BLaER1 treated with 17β-estradiol and CSF1 and Interleukin-3, amounts not matched to agents 10 nM and 100 nM (cell line): ENCODE data around the gene C6orf62.
A peak's percentile ranks its signal among the peaks of the same experiment; 100 is the strongest.
"Not testable (repeated sequence)": the region's sequence is repeated elsewhere in the genome, so short reads cannot be mapped to it uniquely, and the experiment has no call there.

Experiments used
- H3K27ac ChIP-seq, 11 experiments: shearing (Covaris generic); formaldehyde crosslinking; 2 replicates each; pipeline ENCODE4 v1.8.1; 2022
- H3K27me3 ChIP-seq, 11 experiments: shearing (Covaris generic); formaldehyde crosslinking; 2 replicates each; pipeline ENCODE4 v1.8.1; 2022
- H3K36me3 ChIP-seq, 11 experiments: shearing (Covaris generic); formaldehyde crosslinking; 2 replicates each; pipeline ENCODE4 v1.8.1; 2022
- H3K4me1 ChIP-seq, 10 experiments: shearing (Covaris generic); formaldehyde crosslinking; 2 replicates each; pipeline ENCODE4 v1.8.1; 2022
- H3K4me2 ChIP-seq, 11 experiments: shearing (Covaris generic); formaldehyde crosslinking; 2 replicates each; pipeline ENCODE4 v1.8.1; 2022
- H3K4me3 ChIP-seq, 10 experiments: shearing (Covaris generic); formaldehyde crosslinking; 2 replicates each; pipeline ENCODE4 v1.8.1; 2022
- H3K9ac ChIP-seq, 11 experiments: shearing (Covaris generic); formaldehyde crosslinking; 2 replicates each; pipeline ENCODE4 v1.8.1; 2022
- H3K9me3 ChIP-seq, 11 experiments: shearing (Covaris generic); formaldehyde crosslinking; replicated peaks in 1 of 11; 2 replicates each; pipeline ENCODE4 v1.8.1; 2022
- H4K20me1 ChIP-seq, 11 experiments: shearing (Covaris generic); formaldehyde crosslinking; 2 replicates each; pipeline ENCODE4 v1.8.1; 2022
- Cebpa-rat ChIP-seq, 11 experiments: shearing (Covaris generic); IDR thresholded peaks; 2 replicates each; pipeline ENCODE4 v1.8.1; 2022

C6orf62 gene

DNA sequence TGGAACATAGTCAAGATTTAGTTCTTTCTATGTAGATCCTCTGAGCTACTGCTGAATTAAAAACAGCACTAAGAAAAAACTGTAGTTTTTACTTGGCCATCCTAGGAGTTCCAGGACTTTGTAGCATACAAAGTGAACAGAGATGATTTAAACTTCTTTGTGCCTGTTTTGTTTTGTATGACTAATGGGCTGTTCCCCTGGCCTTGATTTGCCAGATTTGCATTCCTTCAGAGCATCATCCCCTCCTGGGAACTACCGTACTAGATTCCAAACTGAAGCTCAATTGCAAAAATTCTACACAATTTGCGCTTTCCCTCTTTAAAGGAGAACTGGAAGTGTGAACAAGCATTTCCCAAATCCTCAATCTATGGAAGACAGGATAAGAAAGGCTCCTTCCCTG is 29.0 kb downstream of the C6orf62 start:
- no peak for TF ChIP-seq Cebpa-rat (IDR thresholded peaks at IDR 0.05)
- no peaks in the 10 kb centered on the region for H3K27me3 ChIP-seq

DNA sequence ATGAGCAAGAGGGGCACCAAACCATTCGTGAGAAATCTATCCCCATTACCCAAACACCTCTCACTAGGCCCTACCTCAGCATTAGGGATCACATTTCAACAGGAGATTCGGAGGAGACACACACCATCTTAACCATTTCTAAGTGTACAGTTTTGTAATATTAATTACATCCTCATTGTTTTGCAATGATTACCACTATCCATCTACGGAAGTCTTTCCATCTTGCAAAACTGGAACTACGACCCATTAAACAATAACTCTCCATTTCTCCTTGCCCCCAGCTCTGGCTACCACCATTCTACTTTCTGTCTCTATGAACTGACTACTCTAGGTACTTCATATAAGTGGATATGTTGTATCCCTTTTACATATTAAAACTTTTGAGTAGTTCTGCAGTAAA is 32.0 kb downstream of the C6orf62 start:
- Histone ChIP-seq H3K27ac (no peak overlapping the region), H3K9ac (no peak overlapping the region), H3K9me3 (peaks cover 0 to 6% (median 2%) of the 10 kb centered on the region in 11 experiments; a peak in 9 of 22 replicates), H3K4me1 (no peaks in the 10 kb centered on the region), H4K20me1 (no peaks in the 10 kb centered on the region), H3K27me3 (no peaks in the 10 kb centered on the region), H3K4me3 (no peak overlapping the region), H3K4me2 (no peak overlapping the region), H3K36me3 (peaks cover under 1 to 21% (median 7%) of the 10 kb centered on the region in 11 experiments; a peak in 18 of 22 replicates)
- TF ChIP-seq Cebpa-rat (IDR thresholded peaks at IDR 0.05) = no peak

More for the DNA sequence above, 29.0 kb downstream of the C6orf62 start:
- Histone ChIP-seq H3K9ac (no peak overlapping the region), H3K4me2 (no peak overlapping the region), H3K36me3 (peaks cover 0 to 18% (median 7%) of the 10 kb centered on the region in 11 experiments; a peak in 10 of 22 replicates), H3K4me1 (no peaks in the 10 kb centered on the region), H3K4me3 (no peak overlapping the region), H4K20me1 (no peaks in the 10 kb centered on the region), H3K27ac (no peak overlapping the region), H3K9me3 (no peaks in the 10 kb centered on the region)

DNA sequence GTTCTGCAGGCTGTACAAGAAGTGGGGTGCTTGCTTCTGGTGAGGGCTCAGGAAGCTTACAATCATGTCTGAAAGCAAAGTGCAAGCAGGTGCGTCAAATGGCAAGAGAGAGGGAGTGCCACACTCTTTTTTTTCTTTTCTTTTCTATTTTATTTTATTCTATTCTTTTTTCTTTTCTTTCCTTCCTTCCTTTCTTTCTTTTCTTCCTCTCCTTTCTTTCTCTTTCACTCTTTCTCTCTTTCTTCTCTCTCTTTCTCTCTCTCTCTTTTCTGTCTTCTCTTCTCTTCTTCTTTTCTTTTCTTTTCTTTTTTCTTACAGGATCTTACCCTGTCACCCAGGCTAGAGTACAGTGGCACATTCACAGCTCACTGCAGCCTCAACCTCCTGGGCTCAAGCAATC is 32.5 kb downstream of the C6orf62 start:
- H3K36me3 ChIP-seq = peaks cover 6 to 26% (median 12%) of the 10 kb centered on the region in 11 experiments; a peak in 20 of 22 replicates
- peaks cover 0 to 11% (median 7%) of the 10 kb centered on the region in 11 experiments; a peak in 10 of 22 replicates for H3K9me3 ChIP-seq
- no peak overlapping the region for H3K4me2 ChIP-seq
- no peaks in the 10 kb centered on the region for H4K20me1 ChIP-seq
- no peak overlapping the region for H3K4me3 ChIP-seq
- H3K27ac ChIP-seq = no peak overlapping the region
- TF ChIP-seq Cebpa-rat (IDR thresholded peaks at IDR 0.05) = no peak
- H3K27me3 ChIP-seq = no peaks in the 10 kb centered on the region
- H3K4me1 ChIP-seq = no peaks in the 10 kb centered on the region
- no peak overlapping the region for H3K9ac ChIP-seq

DNA sequence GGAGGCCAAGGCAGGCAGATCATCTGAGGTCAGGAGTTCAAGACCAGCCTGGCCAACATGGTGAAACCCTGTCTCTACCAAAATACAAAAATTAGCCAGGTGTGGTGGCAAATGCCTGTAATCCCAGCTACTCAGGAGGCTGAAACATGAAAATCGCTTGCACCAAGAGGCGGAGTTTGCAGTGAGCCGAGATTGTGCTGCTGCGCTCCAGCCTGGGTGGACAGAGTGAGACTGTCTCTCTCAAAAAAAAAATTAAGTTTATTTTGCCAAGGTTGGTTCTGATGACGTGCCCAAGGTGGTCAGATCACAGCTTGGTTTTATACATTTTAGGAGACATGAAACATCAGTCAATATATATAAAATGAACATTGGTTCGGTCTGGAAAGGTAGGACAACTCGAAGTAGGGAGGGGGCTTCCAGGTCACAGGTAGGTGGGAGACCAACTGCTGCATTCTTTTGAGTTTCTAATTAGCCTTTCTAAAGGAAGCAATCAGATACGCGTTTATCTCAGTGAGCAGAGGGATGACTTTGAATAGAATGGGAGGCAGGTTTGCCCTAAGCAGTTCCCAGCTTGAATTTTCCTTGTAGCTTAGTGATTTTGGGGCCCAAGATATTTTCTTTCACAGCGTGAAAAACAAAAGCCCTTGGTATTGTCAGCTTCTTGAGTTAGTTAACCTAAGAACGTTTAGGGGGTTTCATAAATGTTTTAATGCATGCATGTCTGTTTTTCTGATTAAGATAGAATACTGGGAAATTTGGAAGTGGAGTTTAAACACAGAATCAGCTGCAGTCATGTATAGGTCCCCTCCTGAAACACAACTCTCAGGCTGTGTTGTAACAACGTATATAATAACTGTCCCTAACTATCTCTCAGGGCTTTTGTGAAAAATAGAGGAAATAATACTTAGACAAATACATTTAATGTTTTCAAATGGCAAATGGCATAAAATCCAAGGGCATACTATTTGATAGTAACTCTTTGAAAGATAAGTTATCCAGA is 35.4 kb downstream of the C6orf62 start:
- Histone ChIP-seq H3K4me2 (no peak overlapping the region), H3K4me3 (no peak overlapping the region), H3K4me1 (no peaks in the 10 kb centered on the region), H3K36me3 (peaks cover 7 to 38% (median 13%) of the 10 kb centered on the region in 11 experiments; a peak in 20 of 22 replicates), H3K27ac (no peak overlapping the region), H3K9me3 (peaks cover 5 to 31% (median 12%) of the 10 kb centered on the region in 11 experiments; a peak in 12 of 22 replicates), H4K20me1 (no peaks in the 10 kb centered on the region), H3K27me3 (no peaks in the 10 kb centered on the region), H3K9ac (no peak overlapping the region)
- no peak for TF ChIP-seq Cebpa-rat (IDR thresholded peaks at IDR 0.05)

DNA sequence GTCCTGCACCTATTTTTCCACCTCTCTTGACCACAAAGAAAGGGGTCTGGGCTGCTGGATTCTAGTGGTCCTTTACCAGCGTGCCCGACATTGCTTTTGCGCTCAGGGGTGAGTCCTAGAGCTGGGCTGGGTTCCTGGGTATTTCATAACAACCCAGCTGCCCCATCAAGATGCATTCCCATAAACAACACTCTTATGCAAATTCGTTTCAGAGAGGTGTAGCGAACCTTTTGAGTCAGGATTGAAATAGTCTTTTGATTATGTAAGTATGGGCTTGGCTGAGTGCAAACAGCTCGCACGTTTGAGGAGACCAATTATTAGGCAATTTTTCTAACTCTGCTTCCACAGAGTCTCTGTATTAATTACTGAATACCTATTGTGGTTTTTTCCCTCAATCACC is 38.4 kb downstream of the C6orf62 start:
- no peak for TF ChIP-seq Cebpa-rat (IDR thresholded peaks at IDR 0.05)
- no peak overlapping the region for H3K4me3 ChIP-seq
- no peaks in the 10 kb centered on the region for H4K20me1 ChIP-seq
- no peaks in the 10 kb centered on the region for H3K4me1 ChIP-seq
- H3K9me3 ChIP-seq = peaks cover 20 to 56% (median 35%) of the 10 kb centered on the region in 11 experiments
- no peak overlapping the region for H3K27ac ChIP-seq
- H3K9ac ChIP-seq = no peak overlapping the region
- H3K36me3 ChIP-seq = peaks cover 6 to 44% (median 19%) of the 10 kb centered on the region in 11 experiments; a peak in 19 of 22 replicates
- H3K27me3 ChIP-seq = no peaks in the 10 kb centered on the region
- H3K4me2 ChIP-seq = no peak overlapping the region

DNA sequence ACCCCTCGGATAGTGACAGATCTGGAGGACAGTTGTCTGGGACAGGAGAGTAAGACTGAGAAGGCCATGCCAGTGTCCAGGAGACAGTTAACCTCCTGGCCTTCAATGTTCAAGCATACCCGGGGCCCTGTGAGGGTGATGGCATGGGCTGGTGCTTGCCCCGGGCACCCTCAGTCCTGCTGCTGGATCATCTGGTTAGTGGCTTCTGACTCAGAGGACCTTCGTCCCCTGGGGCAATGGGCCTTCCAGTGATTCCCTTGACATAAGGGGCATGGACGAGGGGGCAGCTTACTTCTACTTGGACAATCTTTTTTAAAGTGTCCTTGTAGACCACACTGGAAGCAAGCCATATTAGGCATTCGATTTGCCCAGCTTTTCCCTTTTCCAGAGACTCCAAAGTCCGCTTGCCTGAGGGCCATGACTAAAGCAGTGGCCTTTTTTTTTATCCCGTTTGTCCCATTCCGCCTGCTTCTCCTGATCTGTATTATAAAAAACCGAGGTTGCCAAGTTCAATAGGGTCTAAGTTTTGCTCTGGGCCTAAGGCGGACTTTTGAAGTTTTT is 40.1 kb downstream of the C6orf62 start:
- not testable (repeated sequence) for H3K4me2 ChIP-seq, H3K27me3 ChIP-seq, H3K4me3 ChIP-seq, H3K27ac ChIP-seq, H4K20me1 ChIP-seq, H3K9ac ChIP-seq, H3K4me1 ChIP-seq
- Histone ChIP-seq H3K36me3 (peaks cover 12 to 51% (median 25%) of the 10 kb centered on the region in 11 experiments), H3K9me3 (peaks cover 36 to 72% (median 49%) of the 10 kb centered on the region in 11 experiments)

DNA sequence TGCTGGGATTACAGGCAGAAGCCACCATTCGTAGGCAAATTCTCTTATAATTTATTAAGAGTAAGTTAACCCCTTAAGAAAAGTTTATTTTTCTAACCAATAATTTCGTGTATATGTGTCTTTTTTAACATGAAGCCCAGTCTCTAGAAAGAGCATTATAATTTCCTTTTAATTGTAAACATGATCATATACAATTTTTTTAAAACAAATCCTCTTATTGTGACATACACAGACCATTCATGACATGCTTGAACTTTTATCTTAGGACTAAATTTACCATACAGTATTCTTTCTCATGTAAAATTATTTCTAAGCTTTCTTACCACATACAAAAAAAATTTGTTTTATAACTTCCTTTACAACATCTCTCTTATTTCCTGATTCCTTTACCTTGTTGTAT is 45.3 kb downstream of the C6orf62 start:
- no peak overlapping the region for H3K27ac ChIP-seq
- H3K36me3 ChIP-seq = peaks cover 18 to 70% (median 45%) of the 10 kb centered on the region in 11 experiments
- H3K4me1 ChIP-seq = peaks cover 0 to 5% (median under 1%) of the 10 kb centered on the region in 10 experiments; a peak in 8 of 20 replicates
- peaks cover 79 to 92% (median 85%) of the 10 kb centered on the region in 11 experiments for H3K9me3 ChIP-seq
- H3K4me3 ChIP-seq = no peak overlapping the region
- H3K9ac ChIP-seq = no peak overlapping the region
- TF ChIP-seq Cebpa-rat (IDR thresholded peaks at IDR 0.05) = no peak
- no peaks in the 10 kb centered on the region for H3K27me3 ChIP-seq
- no peak overlapping the region for H3K4me2 ChIP-seq
- H4K20me1 ChIP-seq = no peaks in the 10 kb centered on the region

DNA sequence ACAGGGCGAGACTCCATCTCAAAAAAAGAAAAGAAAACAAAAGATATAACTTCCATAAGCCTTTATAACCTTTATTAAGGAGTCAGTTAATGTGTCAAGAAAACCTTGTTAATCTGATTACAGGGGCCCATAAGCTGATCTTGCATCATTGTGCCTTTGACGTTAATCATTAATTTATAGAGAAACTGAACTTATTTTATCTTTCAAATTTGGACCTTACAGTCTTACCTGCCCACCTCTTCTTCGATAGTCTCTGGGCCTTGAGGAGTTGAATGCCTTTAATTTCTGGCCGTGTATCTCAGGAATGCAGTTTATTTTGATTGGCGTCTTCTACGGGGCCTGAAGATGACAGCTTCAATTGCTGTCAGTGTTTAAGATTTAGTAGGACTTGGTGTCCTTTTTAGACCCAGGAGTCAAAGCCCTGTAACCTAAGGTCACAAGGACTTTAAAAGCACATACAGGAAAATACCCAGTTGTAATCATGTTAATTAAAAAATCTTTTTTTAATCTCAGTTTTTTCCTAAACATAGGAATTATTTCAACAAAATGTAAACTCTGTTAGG is 46.3 kb downstream of the C6orf62 start:
- H3K36me3 ChIP-seq = peaks cover 18 to 63% (median 41%) of the 10 kb centered on the region in 11 experiments

DNA sequence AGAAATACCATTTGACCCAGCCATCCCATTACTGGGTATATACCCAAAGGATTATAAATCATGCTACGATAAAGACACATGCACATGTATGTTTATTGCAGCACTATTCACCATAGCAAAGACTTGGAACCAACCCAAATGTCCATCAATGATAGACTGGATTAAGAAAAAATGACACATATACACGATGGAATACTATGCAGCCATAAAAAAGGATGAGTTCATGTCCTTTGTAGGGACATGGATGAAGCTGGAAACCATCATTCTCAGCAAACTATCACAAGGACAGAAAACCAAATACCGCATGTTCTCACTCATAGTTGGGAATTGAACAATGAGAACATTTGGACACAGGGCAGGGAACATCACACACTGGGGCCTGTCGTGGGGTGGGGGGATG is 47.9 kb downstream of the C6orf62 start:
- Histone ChIP-seq H3K9me3 (peaks cover 60 to 76% (median 73%) of the 10 kb centered on the region in 11 experiments), H3K36me3 (peaks cover 16 to 52% (median 33%) of the 10 kb centered on the region in 11 experiments; a peak in 21 of 22 replicates), H3K4me1 (peaks cover 11 to 16% (median 13%) of the 10 kb centered on the region in 10 experiments)
- not testable (repeated sequence) for H3K4me3 ChIP-seq, H3K4me2 ChIP-seq, H4K20me1 ChIP-seq, H3K27ac ChIP-seq, H3K9ac ChIP-seq, H3K27me3 ChIP-seq

More for the DNA sequence above, 46.3 kb downstream of the C6orf62 start:
- Histone ChIP-seq H3K9me3 (peaks cover 72 to 89% (median 85%) of the 10 kb centered on the region in 11 experiments), H3K27me3 (no peaks in the 10 kb centered on the region), H3K4me1 (peaks cover 8 to 15% (median 10%) of the 10 kb centered on the region in 10 experiments), H4K20me1 (no peaks in the 10 kb centered on the region), H3K4me2 (no peak overlapping the region), H3K9ac (no peak overlapping the region), H3K4me3 (0 out of 20 replicates have a peak overlapping the region, but pooled peaks of 1 of the 10 experiments have one; percentile 4), H3K27ac (no peak overlapping the region)
- TF ChIP-seq Cebpa-rat (IDR thresholded peaks at IDR 0.05) = no peak

DNA sequence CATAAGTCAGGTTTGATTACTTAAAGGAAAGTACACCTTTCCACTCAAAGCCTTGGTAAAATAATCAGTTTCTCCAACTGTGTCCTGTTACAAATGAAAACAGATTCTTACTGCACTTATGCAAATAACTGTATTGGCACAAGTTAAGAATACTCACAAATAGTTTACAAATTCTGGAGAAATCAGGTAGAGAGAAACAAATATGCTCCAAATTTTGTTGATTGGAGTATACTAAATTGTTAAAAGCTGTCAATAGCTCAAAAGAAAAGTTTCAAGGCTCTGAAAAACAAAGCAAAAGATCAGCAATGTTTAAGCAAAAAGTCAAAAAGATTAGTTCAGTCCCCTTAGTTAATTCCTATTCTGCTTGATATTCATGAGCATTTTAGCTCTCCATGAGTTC is 48.5 kb downstream of the C6orf62 start:
- H3K4me3 ChIP-seq, H3K27me3 ChIP-seq, H3K9ac ChIP-seq, H3K4me2 ChIP-seq, H4K20me1 ChIP-seq, H3K27ac ChIP-seq: not testable (repeated sequence)
- H3K9me3 ChIP-seq = peaks cover 55 to 72% (median 69%) of the 10 kb centered on the region in 11 experiments
- H3K4me1 ChIP-seq = peaks cover 14 to 19% (median 16%) of the 10 kb centered on the region in 10 experiments
- peaks cover 16 to 52% (median 33%) of the 10 kb centered on the region in 11 experiments; a peak in 21 of 22 replicates for H3K36me3 ChIP-seq
